HepG2 (cell line): ENCODE data around the gene C5orf52. TPM values are rescaled to one million over a fixed set of nuclear protein-coding genes. Genes with fewer than 3 reads are reported as not detected.

Source experiments
- ATAC-seq: fragments of 200-7000 bp; cut with Tn5 transposase; 3 replicates; pipeline ENCODE4 v1.9.1; 2020; ENCODE audit warnings: mild to moderate bottlenecking, moderate library complexity
- Bru-seq: library from RNA; stranded (reverse); fragments of 400-500 nt; gene quantifications from one replicate; lab custom pipeline; 2021; lab: Mats Ljungman, UMichigan
- BruChase-seq, 2 experiments: library from RNA; stranded (reverse); fragments of 400-500 nt; gene quantifications; one replicate each; lab custom pipeline; 2021; lab: Mats Ljungman, UMichigan
- BruUV-seq: library from RNA; stranded (reverse); fragments of 400-500 nt; replicated peaks from 2 replicates; lab custom pipeline; 2021; lab: Mats Ljungman, UMichigan
- CTCF ChIA-PET: fragments of 300-600 bp; formaldehyde crosslinking; extraction: SDS; loops from one replicate; lab custom pipeline; 2021; ENCODE audit warnings: low total read pairs, inconsistent platforms, low intra/inter-chr PET ratio; lab: Yijun Ruan, JAX
- POLR2A ChIA-PET: fragments of 350-600 bp; sonication (Branson Sonifier 250); formaldehyde crosslinking; loops from one replicate; lab custom pipeline; 2020; ENCODE audit warnings: antibody characterized with exemption, inconsistent platforms; lab: Yijun Ruan, JAX
- DNase-seq: peaks from one replicate; pipeline ENCODE4 v3.0.0-alpha.2; 2015; ENCODE audit warnings: low spot score
- FAIRE-seq: peaks from 3 replicates; lab custom pipeline; 2011; peaks lifted over from hg19 to GRCh38; lab: Jason Lieb, UNC
- H2AFZ ChIP-seq: one replicate; pipeline ENCODE4 v1.6.1; 2011; ENCODE audit warnings: low read length, inconsistent platforms
- H3K27ac ChIP-seq: fragments of 300-600 bp; 3 replicates; pipeline ENCODE4 v1.8.0; 2011; ENCODE audit warnings: mixed run types, mild to moderate bottlenecking, mixed read lengths, low read length, inconsistent platforms; ENCODE audit not compliant: insufficient read depth; ENCODE audit errors: extremely low read length
- H3K27me3 ChIP-seq, 2 experiments: fragments of 200-600 bp in 1 of 2; 2 replicates in 1 of 2; 3 replicates in 1 of 2; pipeline versions ENCODE4 v1.6.0 to v1.8.0; 2011; ENCODE audit warnings: low read length in 2 of 2, mild to moderate bottlenecking in 2 of 2, moderate library complexity in 2 of 2, inconsistent platforms in 1 of 2; ENCODE audit not compliant: insufficient read depth in 2 of 2, control insufficient read depth in 1 of 2
- H3K36me3 ChIP-seq, 2 experiments: fragments of 200-600 bp in 1 of 2; replicated peaks in 1 of 2; 2 replicates in 1 of 2; 3 replicates in 1 of 2; pipeline versions ENCODE4 v1.5.1 to v1.8.0; 2011; ENCODE audit warnings: low read length in 2 of 2, inconsistent platforms in 1 of 2; ENCODE audit not compliant: insufficient read depth in 2 of 2, control insufficient read depth in 1 of 2
- H3K4me1 ChIP-seq: 2 replicates; pipeline ENCODE4 v1.5.1; 2012; ENCODE audit warnings: low read length, inconsistent platforms; ENCODE audit not compliant: insufficient read depth
- H3K4me2 ChIP-seq: 2 replicates; pipeline ENCODE4 v1.6.0; 2011; ENCODE audit warnings: low read depth, low read length, inconsistent platforms
- H3K4me3 ChIP-seq, 3 experiments: fragments of 200-600 bp in 1 of 3; sonication (generic), shearing (Covaris generic) in 1 of 3; replicated peaks in 1 of 3; 2 replicates each; pipeline ENCODE4 v1.5.1; 2011 to 2016; ENCODE audit warnings: low read length in 3 of 3, inconsistent platforms in 2 of 3, low read depth in 2 of 3, mild to moderate bottlenecking in 2 of 3, control low read depth in 1 of 3, mixed read lengths in 1 of 3; ENCODE audit not compliant: insufficient read depth in 1 of 3
- H3K79me2 ChIP-seq: one replicate; pipeline ENCODE4 v1.6.1; 2011; ENCODE audit warnings: low read length, inconsistent platforms; ENCODE audit not compliant: insufficient read depth
- H3K9ac ChIP-seq: 2 replicates; pipeline ENCODE4 v1.6.0; 2011; ENCODE audit warnings: mild to moderate bottlenecking, low read depth, low read length, inconsistent platforms; ENCODE audit not compliant: insufficient read depth
- H3K9me3 ChIP-seq: 2 replicates; pipeline ENCODE4 v1.5.1; 2012; ENCODE audit warnings: mild to moderate bottlenecking, low read length
- H4K20me1 ChIP-seq: 2 replicates; pipeline ENCODE4 v1.6.0; 2011; ENCODE audit warnings: inconsistent platforms, mild to moderate bottlenecking, low read length, moderate library complexity; ENCODE audit not compliant: insufficient read depth
- ARID4A ChIP-seq: sonication (generic); formaldehyde crosslinking; IDR thresholded peaks from 2 replicates; pipeline ENCODE4 v1.5.0; 2020; ENCODE audit warnings: mild to moderate bottlenecking, missing genetic modification reagents, borderline replicate concordance
- CHD4 ChIP-seq: fragments of 200-600 bp; sonication (generic); IDR thresholded peaks from 2 replicates; pipeline ENCODE4 v1.7.0; 2017; ENCODE audit warnings: mild to moderate bottlenecking, low read length, borderline replicate concordance
- MBNL3 ChIP-seq: fragments of 250-450 bp; sonication (Bioruptor Pico); conservative IDR thresholded peaks from 2 replicates; pipeline ENCODE4 v1.8.0; 2022; ENCODE audit warnings: mild to moderate bottlenecking, inconsistent platforms
- NR1H2 ChIP-seq: sonication (generic); formaldehyde crosslinking; IDR thresholded peaks from 2 replicates; pipeline ENCODE4 v1.8.1; 2022; ENCODE audit warnings: low read depth, missing genetic modification reagents, borderline replicate concordance
- PITX1 ChIP-seq: sonication (generic); formaldehyde crosslinking; IDR thresholded peaks from 2 replicates; pipeline ENCODE4 v1.5.1; 2020; ENCODE audit warnings: mild to moderate bottlenecking, missing genetic modification reagents
- SNAPC2 ChIP-seq: sonication (generic); formaldehyde crosslinking; IDR thresholded peaks from 2 replicates; pipeline ENCODE4 v1.8.1; 2022; ENCODE audit warnings: mild to moderate bottlenecking, missing genetic modification reagents
- TP53 ChIP-seq: sonication (generic); formaldehyde crosslinking; conservative IDR thresholded peaks from 2 replicates; pipeline ENCODE4 v1.4.0; 2020; ENCODE audit warnings: missing genetic modification reagents
- XBP1 ChIP-seq: sonication (generic); formaldehyde crosslinking; IDR thresholded peaks from 2 replicates; pipeline ENCODE4 v1.5.0; 2020; ENCODE audit warnings: missing genetic modification reagents
- ZNF563 ChIP-seq: sonication (generic); formaldehyde crosslinking; IDR thresholded peaks from 2 replicates; pipeline ENCODE4 v1.8.0; 2022; ENCODE audit warnings: mild to moderate bottlenecking, moderate library complexity, missing genetic modification reagents
- ZNF597 ChIP-seq: sonication (generic); formaldehyde crosslinking; IDR thresholded peaks from 2 replicates; pipeline ENCODE4 v1.5.0; 2020; ENCODE audit warnings: missing genetic modification reagents
- ZNF740 ChIP-seq: sonication (generic); formaldehyde crosslinking; IDR thresholded peaks from 2 replicates; pipeline ENCODE4 v1.4.0; 2020; ENCODE audit warnings: missing genetic modification reagents
- WGBS: methylation state at CpG from one replicate; pipeline ENCODE4 v1.1.6; 2017; ENCODE audit warnings: low lambda C conversion rate; 5-methylcytosine and 5-hydroxymethylcytosine counted together
- in situ Hi-C: cut with HindIII; loops from 2 replicates; pipeline ENCODE4 v1.10.0; 2017; ENCODE audit warnings: low pct_unique_long_range_greater_than_20kb; ENCODE audit not compliant: extremely low pct_ligation_motif_present
- intact Hi-C: fragments of 100-400 bp; cut with micrococcal nuclease; formaldehyde crosslinking; loops from one replicate; pipeline ENCODE4 v1.10.0; 2022; ENCODE audit not compliant: unreplicated experiment
- long read RNA-seq, 2 experiments: library from RNA in 1 of 2; library from polyadenylated mRNA in 1 of 2; stranded (forward) in 1 of 2; unstranded in 1 of 2; transcript quantifications; one replicate each; pipeline ENCODE4 v2.0.0, GENCODE V29; 2019 to 2022
- polyA minus RNA-seq, 3 experiments: library from RNA; depleted of rRNA, polyadenylated mRNA; stranded (reverse); fragments of >200 nt; gene quantifications; 2 replicates each; pipeline ENCODE4 v1.2.3, GENCODE V29; 2011; ENCODE audit warnings: low replicate concordance in 1 of 3
- polyA plus RNA-seq, 8 experiments: library from polyadenylated mRNA; depleted of rRNA in 3 of 8; stranded (reverse) in 7 of 8; unstranded in 1 of 8; fragments of >200 nt; fragmentation: Illumina TruSeq in 4 of 8; extraction: Trizol in 4 of 8; gene quantifications; 2 replicates each; pipeline versions ENCODE4 v1.2.1 to v1.2.3, GENCODE V29; 2011 to 2016; ENCODE audit warnings: low read depth in 4 of 8, missing spikeins in 1 of 8, mixed read lengths in 1 of 8; ENCODE audit not compliant: insufficient read depth in 1 of 8
- total RNA-seq, 5 experiments: library from RNA; depleted of rRNA; stranded (reverse); fragments of >200 nt; fragmentation: Illumina TruSeq; extraction: Trizol; gene quantifications; 2 replicates each; pipeline ENCODE4 v1.2.3, GENCODE V29; 2016; ENCODE audit warnings: low read depth in 1 of 5

Gene C5orf52
- total RNA-seq (2016; rRNA removed; fragmentation: Illumina TruSeq; extraction: Trizol): not detected in 2 replicates
- total RNA-seq (2016; cell fraction: cytosol; rRNA removed; fragmentation: Illumina TruSeq; extraction: Trizol; ENCODE audit: low read depth): not detected in 2 replicates
- not detected in 2 replicates for total RNA-seq (2016; cell fraction: insoluble cytoplasmic fraction; rRNA removed; fragmentation: Illumina TruSeq; extraction: Trizol)
- total RNA-seq (2016; cell fraction: membrane; rRNA removed; fragmentation: Illumina TruSeq; extraction: Trizol): not detected in 2 replicates
- total RNA-seq (2016; cell fraction: nucleus; rRNA removed; fragmentation: Illumina TruSeq; extraction: Trizol): not detected in 2 replicates
- not detected in 2 replicates for polyA plus RNA-seq (2011; rRNA removed)
- not detected in 2 replicates for polyA plus RNA-seq (2011; cell fraction: cytosol; rRNA removed)
- polyA plus RNA-seq (2011; cell fraction: nucleus; rRNA removed): not detected in 2 replicates
- polyA plus RNA-seq (2012): not detected in 2 replicates
- polyA plus RNA-seq (2016; cell fraction: cytosol; fragmentation: Illumina TruSeq; extraction: Trizol; ENCODE audit: low read depth): not detected in 2 replicates
- not detected in 2 replicates for polyA plus RNA-seq (2016; cell fraction: insoluble cytoplasmic fraction; fragmentation: Illumina TruSeq; extraction: Trizol; ENCODE audit: low read depth)
- polyA plus RNA-seq (2016; cell fraction: membrane; fragmentation: Illumina TruSeq; extraction: Trizol; ENCODE audit: low read depth): not detected in 2 replicates
- polyA plus RNA-seq (2016; cell fraction: nucleus; fragmentation: Illumina TruSeq; extraction: Trizol; ENCODE audit: insufficient read depth, low read depth): not detected in 2 replicates
- polyA minus RNA-seq (2011; rRNA and poly(A)+ RNA removed; ENCODE audit: low replicate concordance): not detected in 2 replicates
- polyA minus RNA-seq (2011; cell fraction: cytosol; rRNA and poly(A)+ RNA removed): not detected in 2 replicates
- not detected in 2 replicates for polyA minus RNA-seq (2011; cell fraction: nucleus; rRNA and poly(A)+ RNA removed)
- not detected for Bru-seq, nascent RNA
- BruChase-seq, experiment 1, labeled RNA remaining after a 6-hour chase: not detected
- not detected for BruChase-seq, experiment 2, labeled RNA remaining after a 2-hour chase
- long read RNA-seq, experiment 1: 0 reads
- long read RNA-seq, experiment 2: 0 reads

GRCh38 chr5:157670662-157671591, at the start of gene C5orf52:
Gene C5orf52, plus strand, starts transcription at chr5:157671533. Its CDS starts 82 bp downstream, at chr5:157671615.
- BruUV-seq: no TSS peak
- DNase-seq: peak; percentile 47
- H2AFZ ChIP-seq: peak within 1 kb of the TSS; percentile 1
- H4K20me1 ChIP-seq: no peaks in the 10 kb centered on the region
- intact Hi-C loops: no loop called here
- POLR2A ChIA-PET: interaction anchor here (0.5 kb wide), 1 partner anchor 266 kb away, joined by 3 read pairs; no protein-coding TSS in a partner anchor
- TF ChIP-seq TP53 (CRISPR knock-in tag) (no peak), CHD4 (no peak), XBP1 (CRISPR knock-in tag) (no peak), ZNF740 (CRISPR knock-in tag) (no peak), ZNF563 (CRISPR knock-in tag) (no peak), NR1H2 (no peak), ARID4A (CRISPR knock-in tag) (no peak), PITX1 (CRISPR knock-in tag) (no peak), ZNF597 (CRISPR knock-in tag) (no peak), MBNL3 (CRISPR knock-in tag) (no peak), SNAPC2 (CRISPR knock-in tag) (no peak)
- TF ChIP-seq, all 625 proteins: peak for 0
- no peak within 1 kb of the TSS; a peak in 1 of 6 replicates for H3K4me3 ChIP-seq
- H3K27me3 ChIP-seq: no peaks in the 10 kb centered on the region
- peaks cover 6% of the 10 kb centered on the region; the same call in 1 of the 2 replicates for H3K9me3 ChIP-seq
- H3K27ac ChIP-seq: no peak within 1 kb of the TSS
- H3K4me2 ChIP-seq: peak within 1 kb of the TSS; percentile 46
- H3K4me1 ChIP-seq: peaks cover 15% of the 10 kb centered on the region; the same call in 1 of the 2 replicates
- H3K79me2 ChIP-seq: no peaks in the 10 kb centered on the region
- H3K9ac ChIP-seq: no peak within 1 kb of the TSS
- 65% methylated on average over 49 of the region's 59 CpGs for WGBS
- no peaks in the 10 kb centered on the region for H3K36me3 ChIP-seq
- ATAC-seq: no peak
- in situ Hi-C loops: loop anchor here (5.0 kb wide), 1 partner anchor 71 kb away; the partner anchor contains the start of gene LSM11
- CTCF ChIA-PET: interaction anchor here (2.5 to 3.5 kb wide), 2 partner anchors 47 to 73 kb away, joined by 8 to 54 read pairs; partner anchors contain the start of gene LSM11
- FAIRE-seq: no peak
